SW 1271 (cell line): ENCODE results near the gene LDLRAP1.
"Not testable (repeated sequence)": the region's sequence is repeated elsewhere in the genome, so short reads cannot be mapped to it uniquely, and the experiment has no call there.

Experiments used
- DNase-seq, 2 experiments: peaks; one replicate each; lab custom pipeline; 2025; lab: John Stamatoyannopoulos, UW

Gene LDLRAP1, protein sequence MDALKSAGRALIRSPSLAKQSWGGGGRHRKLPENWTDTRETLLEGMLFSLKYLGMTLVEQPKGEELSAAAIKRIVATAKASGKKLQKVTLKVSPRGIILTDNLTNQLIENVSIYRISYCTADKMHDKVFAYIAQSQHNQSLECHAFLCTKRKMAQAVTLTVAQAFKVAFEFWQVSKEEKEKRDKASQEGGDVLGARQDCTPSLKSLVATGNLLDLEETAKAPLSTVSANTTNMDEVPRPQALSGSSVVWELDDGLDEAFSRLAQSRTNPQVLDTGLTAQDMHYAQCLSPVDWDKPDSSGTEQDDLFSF

DNA sequence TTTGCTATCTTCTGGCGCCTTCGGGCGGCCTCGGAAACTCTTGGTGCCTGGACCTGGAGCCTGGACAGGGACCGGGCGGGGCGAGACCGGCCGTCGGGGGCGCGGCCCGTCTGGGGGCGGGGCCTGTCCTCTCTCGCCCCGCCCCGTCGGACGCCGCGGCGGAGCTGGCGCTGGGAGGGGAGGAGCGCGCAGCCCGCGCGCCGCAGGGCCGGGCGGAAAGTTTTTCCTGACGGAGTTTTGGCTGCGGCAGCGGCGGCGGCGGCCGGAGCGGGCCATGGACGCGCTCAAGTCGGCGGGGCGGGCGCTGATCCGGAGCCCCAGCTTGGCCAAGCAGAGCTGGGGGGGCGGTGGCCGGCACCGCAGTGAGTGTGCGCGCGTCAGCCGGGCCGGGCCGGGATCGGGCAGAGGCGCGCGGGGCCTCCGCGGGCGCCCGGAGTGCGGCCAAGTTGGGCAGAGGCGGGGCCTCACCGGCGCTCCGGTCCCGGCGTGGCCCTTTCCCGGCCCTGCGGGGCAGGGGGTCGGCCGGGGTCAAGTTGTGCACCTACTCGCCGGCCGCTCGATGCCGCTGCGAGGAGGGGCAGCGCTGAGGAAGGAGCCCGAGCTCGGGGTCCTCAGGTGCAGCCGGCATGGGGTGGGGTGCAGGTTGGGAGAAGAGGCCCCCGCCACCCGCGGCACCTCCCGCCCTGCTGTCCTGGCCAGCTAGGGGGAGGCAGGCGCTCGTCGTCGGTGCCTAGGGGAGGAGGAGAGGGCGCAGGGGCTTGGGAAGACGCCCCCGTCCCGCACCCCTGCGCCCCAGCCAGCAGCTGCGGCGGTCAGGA is at the start of gene LDLRAP1:
Gene LDLRAP1 (plus strand): TSS at position 182 of the 818 bp plus-strand sequence. CDS start 93 bp downstream, at position 275.
- DNase-seq: peak in 1 of 2 experiments; percentile 40

DNA sequence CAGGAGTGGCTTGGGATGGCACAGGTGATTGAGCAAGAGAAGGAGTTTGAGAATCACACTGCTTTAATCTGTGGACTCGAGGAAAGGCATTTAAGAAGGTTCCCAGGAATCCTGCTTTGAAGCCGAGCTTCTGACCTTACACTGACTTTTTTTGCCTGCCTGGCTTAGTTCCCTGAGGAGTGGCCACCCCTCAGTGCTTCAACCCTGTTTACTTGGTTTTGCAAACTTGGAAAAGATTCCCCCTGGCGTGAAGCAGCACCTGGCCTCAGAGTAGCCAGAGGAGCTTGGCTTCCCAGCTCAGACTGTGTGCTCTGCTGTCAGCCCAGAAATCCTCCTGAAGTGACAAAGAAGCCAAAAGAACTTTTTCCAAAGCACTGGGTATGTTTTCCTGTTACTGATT is 48.5 kb upstream of the LDLRAP1 start:
- DNase-seq: no peak

DNA sequence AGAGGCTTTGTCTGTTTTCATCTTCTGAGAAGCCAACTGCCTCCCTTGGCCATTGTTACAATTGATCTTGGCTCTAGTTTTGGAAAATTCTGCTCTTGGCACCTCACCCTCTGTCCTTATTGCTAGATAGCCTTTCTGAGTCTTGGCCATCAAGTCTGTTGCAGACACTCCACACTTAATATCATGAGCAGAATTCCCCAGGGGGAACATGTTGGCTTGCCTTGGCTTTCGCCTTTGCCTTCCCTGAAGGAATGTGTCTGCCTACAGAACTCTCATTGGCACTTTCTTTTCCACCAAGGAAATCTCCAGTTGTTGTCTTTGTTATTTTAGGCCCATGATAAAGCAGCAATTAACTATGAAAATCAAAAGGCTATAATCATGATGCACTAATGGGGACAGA is 42.7 kb upstream of the LDLRAP1 start:
- no peak for DNase-seq

DNA sequence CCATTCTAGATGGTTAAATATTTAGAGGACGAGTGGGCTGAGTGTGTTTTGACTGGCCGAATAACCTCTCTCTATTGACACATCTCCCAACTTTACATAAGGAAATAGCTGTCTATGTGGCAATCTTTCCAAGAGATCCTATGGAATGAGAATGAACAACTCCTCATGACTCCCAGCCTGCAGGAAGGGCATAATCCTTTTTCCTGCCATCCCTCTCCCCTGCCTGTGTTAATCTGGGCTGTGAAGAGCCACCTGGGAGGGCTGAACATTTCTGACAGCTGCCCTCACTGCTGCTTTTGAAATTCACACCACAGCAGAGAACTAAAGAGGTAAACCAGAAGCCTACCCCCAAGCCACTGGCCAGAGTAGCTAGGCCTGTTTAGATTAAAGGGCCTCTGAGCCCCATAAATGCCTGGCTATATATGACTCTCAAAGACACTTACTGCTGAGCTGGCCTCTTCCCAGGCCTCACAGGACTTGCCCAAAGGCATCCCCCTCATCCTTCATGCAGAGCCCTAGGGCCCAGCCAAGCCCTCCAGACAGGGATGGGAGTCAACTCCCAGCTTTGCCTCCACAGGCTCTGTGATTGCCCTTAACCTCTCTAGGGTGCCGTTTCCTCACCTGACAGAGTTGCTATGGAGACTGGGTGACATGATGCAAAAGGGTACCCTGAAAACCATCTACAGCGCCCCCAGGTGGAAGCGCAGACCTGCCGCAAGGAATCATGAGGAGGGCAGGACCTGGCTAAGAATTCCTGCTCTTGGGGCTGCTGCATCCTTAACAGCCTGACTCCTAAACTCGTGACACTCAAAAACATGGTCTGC is 42.0 kb upstream of the LDLRAP1 start:
- DNase-seq: no peak

DNA sequence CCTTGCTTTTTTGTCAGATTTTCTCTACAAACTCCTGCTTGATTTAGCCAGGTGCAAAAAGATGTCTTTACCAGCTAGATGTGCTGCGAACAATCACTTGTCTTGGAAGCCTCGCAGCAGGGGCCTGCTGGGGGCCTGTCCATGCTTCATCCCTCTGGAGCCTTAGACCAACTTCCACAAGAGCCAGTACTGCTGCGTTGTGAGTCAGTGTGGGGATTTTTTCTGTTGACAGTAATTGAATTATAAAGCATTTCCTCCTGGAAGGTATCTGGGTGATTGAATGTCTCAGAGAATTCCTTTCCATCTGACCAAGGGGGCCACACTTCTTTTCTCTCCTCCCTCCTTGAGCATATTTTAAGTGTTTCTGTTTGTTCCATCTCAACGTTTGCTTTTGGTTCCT is 40.4 kb upstream of the LDLRAP1 start:
- DNase-seq: no peak

DNA sequence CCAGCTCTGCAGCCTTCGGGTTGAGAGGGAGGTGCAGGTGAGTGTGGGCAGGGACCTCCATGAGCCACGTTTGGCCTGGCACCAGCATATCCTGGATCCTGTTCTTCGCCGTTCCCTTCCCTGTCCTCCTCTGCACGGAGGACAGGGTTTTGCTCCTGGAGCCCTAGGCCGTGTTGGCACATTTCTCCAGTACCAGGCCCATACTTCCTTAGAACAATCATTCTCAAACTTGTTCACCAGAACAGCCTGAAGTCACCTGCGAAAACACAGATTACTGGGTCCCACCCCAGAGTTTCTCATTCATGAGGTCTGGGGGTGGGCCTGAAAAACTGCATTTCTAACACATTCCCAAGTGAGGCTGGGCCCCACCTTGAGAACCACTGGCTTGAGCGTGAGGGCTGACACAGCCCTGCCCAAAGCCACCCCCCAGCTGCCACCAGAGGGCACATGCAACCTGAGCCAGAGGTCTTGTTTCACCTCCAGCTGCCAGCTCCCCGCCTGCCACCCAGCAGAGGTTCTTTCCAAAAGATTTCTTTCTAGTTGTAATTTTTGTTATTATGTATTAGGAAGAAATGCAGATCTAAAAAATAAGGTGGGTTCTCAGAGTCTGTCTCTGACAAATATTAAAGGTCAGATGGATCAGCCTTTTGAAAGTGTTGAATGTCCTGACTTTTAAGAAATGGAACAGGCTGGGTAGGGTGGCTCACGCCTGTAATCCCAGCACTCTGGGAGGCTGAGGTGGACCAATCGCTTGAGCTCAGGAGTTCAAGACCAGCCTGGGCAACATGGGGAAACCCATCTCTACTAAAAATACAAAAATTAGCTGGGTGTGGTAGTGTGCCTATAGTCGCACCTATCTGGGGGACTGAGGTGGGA is 39.6 kb upstream of the LDLRAP1 start:
- peak in 1 of 2 experiments; percentile 14 for DNase-seq

DNA sequence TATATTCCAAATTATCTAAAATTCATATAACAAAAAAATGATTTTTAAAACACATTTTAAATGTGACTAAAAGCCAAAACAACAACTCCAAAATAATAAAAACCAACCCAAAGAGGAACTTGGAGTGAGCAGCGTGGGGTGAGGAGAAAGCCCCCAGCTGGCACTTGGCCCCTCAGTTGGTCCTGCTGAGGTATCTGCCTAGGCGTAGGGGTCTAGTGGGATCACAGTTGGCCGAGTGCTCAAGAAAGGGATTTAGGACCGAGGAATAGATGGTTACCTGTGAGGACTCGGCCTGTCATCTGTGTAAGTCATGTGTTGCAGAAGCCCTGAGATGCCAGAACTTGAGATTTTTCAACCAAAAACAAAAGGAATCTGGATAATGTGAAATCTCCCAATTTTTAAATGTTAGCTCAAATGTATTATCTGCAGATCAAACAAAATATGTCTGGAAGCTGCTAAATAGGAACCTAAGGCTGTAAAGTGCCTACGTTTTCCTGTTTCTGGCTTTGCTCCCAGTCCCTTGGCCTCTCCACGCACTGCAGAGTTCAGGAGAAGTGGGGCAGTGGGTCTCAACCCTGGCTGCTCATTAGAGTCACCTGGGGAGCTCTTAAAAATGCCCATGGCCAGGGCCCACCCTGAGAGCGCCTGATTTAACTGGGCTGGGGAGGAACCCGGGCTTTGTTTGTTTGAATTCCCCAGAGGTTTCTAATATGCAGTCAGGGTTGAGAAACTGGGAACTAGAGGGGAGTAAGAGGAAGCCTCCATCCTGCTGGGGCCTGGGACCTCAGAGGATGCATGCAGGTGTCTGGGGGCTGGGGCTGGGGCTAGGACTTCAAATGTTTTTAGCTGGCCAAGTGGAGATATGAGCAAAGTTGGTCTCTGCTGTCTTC is 38.5 kb upstream of the LDLRAP1 start:
- no peak for DNase-seq

DNA sequence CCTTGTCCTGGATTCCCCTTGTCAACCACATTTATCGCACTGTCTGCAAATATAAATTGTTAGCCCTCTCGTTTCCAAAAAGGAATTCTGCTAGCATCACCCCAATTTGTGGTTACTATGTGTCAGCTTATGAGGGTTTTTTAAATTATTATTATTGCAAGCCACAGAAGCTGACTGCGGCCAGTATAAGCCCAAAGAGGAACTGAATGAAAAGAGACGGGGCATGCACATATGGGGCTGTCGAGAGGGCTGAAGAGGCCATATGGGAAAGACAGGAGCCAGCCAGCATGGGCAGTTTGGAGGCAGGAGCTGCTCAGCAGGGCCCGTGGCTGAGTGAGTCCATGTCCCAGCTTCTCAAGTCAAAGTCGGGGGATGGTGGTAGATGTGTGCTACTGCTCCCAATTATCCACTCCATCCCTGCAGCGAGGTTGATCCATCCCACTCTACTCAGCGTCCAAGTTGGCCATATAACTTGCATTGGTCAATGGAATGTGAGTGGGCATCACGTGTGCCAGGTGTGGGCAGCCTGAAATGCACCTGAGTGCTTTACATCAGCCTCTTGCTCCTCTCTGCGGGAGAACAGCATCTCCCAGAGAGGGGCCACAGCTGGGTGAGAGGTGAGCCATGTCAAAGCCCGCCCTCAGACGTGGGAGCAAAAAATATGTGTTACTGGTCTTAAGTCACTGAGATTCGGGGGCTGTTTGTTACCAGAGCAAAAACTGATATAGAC is 37.6 kb upstream of the LDLRAP1 start:
- DNase-seq: no peak

DNA sequence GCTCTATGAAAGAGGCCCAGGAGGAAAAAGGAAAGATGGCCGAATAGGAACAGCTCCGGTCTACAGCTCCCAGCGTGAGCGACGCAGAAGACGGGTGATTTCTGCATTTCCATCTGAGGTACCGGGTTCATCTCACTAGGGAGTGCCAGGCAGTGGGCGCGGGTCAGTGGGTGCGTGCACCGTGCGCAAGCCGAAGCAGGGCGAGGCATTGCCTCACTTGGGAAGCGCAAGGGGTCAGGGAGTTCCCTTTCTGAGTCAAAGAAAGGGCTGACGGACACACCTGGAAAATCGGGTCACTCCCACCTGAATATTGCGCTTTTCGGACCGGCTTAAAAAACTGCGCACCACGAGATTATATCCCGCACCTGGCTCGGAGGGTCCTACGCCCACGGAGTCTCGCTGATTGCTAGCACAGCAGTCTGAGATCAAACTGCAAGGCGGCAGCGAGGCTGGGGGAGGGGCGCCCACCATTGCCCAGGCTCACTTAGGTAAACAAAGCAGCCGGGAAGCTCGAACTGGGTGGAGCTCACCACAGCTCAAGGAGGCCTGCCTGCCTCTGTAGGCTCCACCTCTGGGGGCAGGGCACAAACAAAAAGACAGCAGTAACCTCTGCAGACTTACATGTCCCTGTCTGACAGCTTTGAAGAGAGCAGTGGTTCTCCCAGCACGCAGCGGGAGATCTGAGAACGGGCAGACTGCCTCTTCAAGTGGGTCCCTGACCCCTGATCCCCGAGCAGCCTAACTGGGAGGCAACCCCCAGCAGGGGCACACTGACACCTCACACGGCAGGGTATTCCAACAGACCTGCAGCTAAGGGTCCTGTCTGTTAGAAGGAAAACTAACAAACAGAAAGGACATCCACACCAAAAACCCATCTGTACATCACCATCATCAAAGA is 36.6 kb upstream of the LDLRAP1 start:
- DNase-seq: not testable (repeated sequence)

DNA sequence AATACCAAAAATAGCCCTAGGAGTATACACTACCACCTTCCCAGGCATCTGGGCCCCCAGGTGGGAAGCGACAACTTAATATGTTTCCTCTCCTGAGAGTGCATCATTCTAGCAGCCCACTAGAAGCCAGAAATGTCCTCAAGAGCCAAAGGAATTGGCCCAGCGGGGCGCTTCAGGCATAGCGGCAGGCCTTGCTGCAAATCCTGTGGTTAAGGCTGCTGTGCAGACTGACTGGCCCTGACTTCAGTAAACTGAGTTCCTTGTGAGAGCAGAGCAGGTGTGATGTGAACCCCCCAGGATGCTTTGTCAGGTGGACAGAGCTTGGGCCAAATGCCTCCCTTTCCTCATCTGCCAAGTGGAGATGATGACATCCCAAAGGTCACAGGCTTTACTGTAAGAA is 29.7 kb upstream of the LDLRAP1 start:
- no peak for DNase-seq

DNA sequence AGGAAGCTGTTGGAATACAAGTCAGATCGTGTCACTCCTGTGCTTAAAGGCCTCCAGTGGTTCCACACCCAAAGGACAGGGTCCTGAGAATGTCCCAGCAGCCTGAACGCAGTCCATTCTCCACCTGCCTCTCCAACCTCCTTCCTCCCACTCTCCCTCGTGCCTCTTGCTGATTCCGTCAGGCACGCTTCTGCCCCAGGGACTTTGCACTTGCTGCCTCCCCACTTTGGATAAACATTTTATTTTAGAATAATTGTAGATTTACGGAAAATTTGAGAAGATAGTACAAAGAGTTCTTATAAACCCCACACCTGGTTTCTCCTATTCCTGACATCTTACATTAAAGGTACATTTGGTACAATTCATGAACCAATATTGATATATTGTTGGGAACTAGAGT is 28.4 kb upstream of the LDLRAP1 start:
- DNase-seq: no peak

DNA sequence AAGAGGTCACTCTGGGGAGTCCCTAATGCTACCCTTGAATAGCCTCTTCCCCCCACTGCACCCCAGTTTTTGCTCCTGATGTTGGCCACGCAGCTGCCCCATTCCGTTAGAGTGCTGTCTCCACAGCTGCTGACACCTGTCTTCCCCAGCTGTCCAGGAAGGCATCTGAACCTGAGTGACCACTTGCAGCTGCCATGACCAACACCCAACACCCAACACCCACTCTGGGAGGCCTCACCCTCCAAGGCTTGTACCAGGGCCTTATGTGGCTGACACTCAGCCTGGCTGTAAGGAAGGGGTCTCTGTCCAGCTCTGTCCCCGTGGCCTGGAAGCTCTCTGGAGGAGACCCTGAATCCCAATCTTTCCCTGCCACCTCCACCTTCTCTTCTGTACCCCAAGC is 26.7 kb upstream of the LDLRAP1 start:
- no peak for DNase-seq

DNA sequence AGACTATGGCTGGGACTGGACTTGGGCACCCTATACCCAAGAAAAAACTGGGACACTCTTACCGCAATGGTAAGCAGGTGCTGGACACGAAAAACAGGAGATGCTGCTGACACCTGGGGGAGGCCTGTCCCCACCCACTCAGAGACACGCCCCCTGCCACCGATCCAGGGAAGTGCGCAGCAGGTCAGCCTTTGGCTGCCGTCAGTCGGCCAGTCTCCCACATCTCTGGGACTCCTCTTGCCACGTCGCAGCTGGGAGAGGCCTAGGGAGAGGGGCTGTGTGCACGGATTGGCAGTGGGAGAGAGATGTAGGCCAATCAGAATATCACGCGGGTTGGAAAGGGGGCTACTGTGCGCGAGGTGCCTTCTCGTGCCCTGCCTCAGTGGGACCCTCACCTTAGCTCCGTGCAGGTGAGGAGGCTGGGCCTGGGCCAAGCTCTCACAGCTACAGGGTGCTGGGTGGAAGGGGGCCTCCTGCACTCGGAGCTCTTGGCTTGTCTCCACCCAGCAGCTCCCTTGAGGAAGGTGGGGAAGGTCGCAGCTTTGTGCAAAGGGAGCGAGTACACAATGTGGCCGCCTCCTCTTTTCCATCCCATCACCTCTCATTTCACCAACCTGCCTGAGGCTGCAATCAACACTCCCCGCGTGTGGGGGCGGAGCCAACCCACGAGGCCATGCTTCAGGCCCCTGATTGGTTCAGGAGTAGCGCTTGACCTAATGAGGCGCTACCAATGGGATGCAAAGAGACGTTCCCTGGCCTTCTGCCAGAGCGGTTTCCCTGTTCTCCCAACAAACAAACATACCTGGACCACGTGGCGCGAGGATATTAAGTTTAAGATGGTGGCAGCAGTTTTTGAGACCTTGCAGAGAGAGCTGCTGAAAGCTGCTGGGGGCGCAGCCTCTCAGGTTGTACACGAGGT is 25.7 kb upstream of the LDLRAP1 start:
- DNase-seq: no peak

DNA sequence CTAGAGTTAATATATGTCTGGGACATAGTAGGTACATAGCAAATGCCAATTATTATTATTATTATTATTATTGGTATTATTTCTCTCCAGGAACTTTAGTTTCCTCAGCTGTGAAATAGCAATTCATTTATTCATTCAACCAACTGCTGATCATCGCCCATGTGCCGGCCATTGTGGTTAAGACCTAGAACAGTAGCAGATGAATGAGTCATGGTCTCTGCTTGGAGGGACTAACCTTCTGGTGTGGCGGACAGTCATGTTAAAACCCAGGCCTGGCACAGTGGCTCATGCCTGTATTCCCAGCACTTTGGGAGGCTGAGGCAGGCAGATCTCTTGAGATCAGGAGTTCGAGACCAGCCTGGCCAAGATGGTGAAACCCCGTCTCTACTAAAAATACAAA is 23.8 kb upstream of the LDLRAP1 start:
- DNase-seq: no peak

DNA sequence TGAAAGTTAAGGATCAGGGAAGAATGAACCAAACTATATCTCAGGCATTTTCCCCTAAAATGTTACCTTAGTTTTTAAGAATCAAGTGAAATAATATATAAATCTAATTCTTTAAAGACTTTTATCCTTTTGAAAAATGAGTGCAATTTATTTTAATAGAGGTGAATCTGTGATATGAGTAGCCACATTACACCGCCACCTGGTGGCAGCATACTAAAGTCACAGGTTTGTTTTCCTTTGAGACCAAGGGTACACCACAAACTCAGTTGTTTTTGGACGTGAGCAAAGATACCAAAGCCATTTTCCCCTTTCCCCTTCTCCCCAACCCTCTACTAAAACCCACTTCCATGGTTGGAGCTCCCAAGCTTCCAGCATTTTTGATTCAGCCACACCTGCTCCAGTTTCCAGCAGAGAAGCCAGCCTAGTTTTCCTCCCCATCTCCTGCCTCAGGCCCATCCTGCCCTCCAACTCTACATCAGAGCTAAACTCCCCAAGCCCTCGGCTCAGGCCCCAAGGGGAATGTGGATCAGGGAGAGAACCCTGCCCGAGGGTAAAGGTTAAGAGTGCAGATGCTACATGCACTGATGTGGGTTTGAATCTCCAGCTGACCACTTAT is 22.9 kb upstream of the LDLRAP1 start:
- peak in 1 of 2 experiments; percentile 24 for DNase-seq

DNA sequence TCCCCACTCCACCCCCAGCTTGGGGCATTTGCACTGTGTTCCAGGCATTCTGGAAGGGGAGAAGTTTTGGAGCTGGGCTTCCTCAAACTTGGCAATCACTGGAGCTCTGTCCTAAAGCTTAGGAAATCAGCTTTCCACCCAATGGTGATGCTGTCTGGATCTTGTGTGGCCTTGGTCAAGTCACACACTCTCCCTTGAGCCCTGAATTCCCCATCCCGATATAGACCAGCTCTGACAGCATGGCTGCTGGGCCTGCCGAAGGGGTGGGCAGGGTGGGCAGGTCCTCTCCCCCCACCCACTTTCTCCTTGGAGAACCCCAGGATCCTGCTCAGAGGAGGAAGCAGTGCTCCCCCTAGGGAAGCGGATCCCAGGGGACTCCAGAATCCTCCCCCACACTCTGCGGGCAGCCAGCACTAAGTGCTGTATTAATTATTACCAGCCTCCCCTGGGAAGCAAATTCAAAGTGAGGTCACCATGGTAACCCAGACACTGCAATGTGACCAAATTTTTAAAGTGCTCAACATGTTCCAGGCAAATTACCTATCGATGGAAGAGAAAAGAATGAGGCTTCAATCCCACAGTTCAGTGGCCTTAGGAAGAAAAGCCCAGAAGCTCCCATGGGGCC is 21.3 kb upstream of the LDLRAP1 start:
- no peak for DNase-seq

DNA sequence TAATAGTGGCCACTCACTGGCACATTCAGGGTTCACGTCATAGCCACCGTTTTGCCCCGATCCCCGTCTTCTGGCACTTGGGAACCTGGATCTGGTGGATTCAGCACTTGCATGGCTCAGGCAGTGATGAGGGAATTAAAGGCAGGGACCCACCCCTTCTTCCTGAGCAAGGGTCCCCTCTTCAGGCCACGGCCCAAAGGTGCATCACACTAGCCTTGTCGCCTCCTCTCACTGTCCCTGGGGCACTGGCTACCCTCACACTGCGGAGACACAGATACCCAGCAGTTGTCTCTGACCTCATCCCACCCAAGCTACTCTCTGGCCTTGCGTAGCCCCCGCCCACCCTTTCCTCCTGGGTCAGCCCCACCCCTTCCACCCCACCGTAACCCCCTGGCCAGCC is 19.9 kb upstream of the LDLRAP1 start:
- DNase-seq: no peak
